AG20443 (cell line): ENCODE measurements around the gene FGGY.

Source experiments
- DNase-seq: peaks from one replicate; pipeline ENCODE4 v3.0.0; 2012; ENCODE audit warnings: low spot score, mixed read lengths

The FGGY gene

GRCh38 chr1:59315529-59316463, 18.9 kb downstream of the FGGY start:
- peak; percentile 28 for DNase-seq

- DNase-seq: peak; percentile 33
Observed at GRCh38 chr1:59316497-59317128, 19.7 kb downstream of the FGGY start.

- DNase-seq: no peak
Observed at GRCh38 chr1:59317343-59317742, 20.4 kb downstream of the FGGY start.

- DNase-seq: no peak
Observed at GRCh38 chr1:59317780-59318179, 20.9 kb downstream of the FGGY start.

GRCh38 chr1:59318271-59318860, 21.5 kb downstream of the FGGY start:
- DNase-seq: no peak

- no peak for DNase-seq
Observed at GRCh38 chr1:59322394-59322793, 25.5 kb downstream of the FGGY start.

GRCh38 chr1:59322814-59323213, 25.9 kb downstream of the FGGY start:
- DNase-seq: no peak

GRCh38 chr1:59323879-59324278, 27.0 kb downstream of the FGGY start:
- peak; percentile 38 for DNase-seq

GRCh38 chr1:59328353-59328752, 31.5 kb downstream of the FGGY start:
- DNase-seq: no peak

GRCh38 chr1:59329412-59330053, 32.6 kb downstream of the FGGY start:
- no peak for DNase-seq

GRCh38 chr1:59331686-59332620, 35.1 kb downstream of the FGGY start:
- no peak for DNase-seq

GRCh38 chr1:59332983-59333382, 36.1 kb downstream of the FGGY start:
- DNase-seq: peak; percentile 27

- no peak for DNase-seq
Observed at GRCh38 chr1:59333626-59334277, 36.9 kb downstream of the FGGY start.

GRCh38 chr1:59340411-59341307, 43.8 kb downstream of the FGGY start:
- no peak for DNase-seq

GRCh38 chr1:59342801-59343575, 46.1 kb downstream of the FGGY start:
- no peak for DNase-seq

GRCh38 chr1:59343576-59343840, 46.6 kb downstream of the FGGY start:
- no peak for DNase-seq

GRCh38 chr1:59345221-59345620, 48.3 kb downstream of the FGGY start:
- DNase-seq: no peak

GRCh38 chr1:59346429-59346828, 49.5 kb downstream of the FGGY start:
- DNase-seq: no peak

GRCh38 chr1:59349101-59349500, 52.2 kb downstream of the FGGY start:
- DNase-seq: no peak
